Daoy (cell line): ENCODE measurements around the gene SGPP1. TPM values are rescaled to one million over a fixed set of nuclear protein-coding genes. Genes with fewer than 3 reads are reported as not detected.
"Not testable (repeated sequence)": the region's sequence is repeated elsewhere in the genome, so short reads cannot be mapped to it uniquely, and the experiment has no call there.

Source experiments
- DNase-seq: peaks from one replicate; pipeline ENCODE4 v3.0.0-alpha.2; 2015; ENCODE audit warnings: low read depth
- total RNA-seq: library from RNA; depleted of rRNA; stranded (reverse); fragments of >200 nt; shearing (Covaris generic); gene quantifications from 2 replicates; pipeline ENCODE4 v1.2.3, GENCODE V29; 2014; rRNA removed

The SGPP1 gene
- total RNA-seq, 1 experiment from 2014 or later = 31.1 TPM

DNA sequence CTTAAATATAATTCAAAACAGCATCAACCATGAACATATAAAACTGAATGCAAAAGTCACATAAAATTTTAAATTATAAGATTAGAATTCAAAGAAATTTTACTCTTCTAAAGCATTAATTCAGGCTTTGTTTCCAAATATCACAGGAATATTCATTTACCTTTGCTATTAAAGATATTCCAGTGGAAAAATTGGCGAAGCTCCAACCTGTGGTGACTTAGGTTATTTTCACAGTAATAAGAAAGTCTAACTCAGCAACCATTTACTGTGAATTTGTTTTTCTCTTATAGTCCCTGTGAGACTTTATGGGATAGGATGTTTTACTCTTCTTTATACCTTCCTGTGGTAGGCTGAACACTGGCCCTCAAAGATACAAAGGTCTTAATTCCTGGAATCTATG, 89.4 kb downstream of the SGPP1 start:
- no peak for DNase-seq

DNA sequence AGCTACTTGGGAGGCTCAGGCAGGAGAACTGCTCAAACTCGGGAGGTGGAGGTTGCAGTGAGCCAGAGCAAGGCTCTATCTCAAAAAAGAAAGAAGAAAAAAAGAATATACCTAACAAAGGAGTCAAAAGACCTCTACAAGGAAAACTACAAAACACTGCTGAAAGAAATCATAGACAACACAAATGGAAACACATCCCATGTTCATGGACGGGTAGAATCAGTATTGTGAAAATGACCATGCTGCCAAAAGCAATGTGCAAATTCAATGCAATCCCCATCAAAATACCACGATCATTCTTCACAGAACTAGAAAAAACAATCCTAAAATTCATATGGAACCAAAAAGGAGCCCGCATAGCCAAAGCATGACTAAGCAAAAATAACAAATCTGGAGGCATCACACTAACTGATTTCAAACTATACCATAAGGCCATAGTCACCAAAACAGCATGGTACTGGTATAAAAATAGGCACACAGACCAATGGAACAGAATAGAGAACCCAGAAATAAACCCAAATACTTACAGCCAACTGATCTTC, 91.7 kb downstream of the SGPP1 start:
- not testable (repeated sequence) for DNase-seq

Other genes starting within 250 kb of the SGPP1 start
- gene PPP2R5E, start 184.7 kb downstream of the SGPP1 start, total RNA-seq = 16.5 and 18.1 TPM in 2 replicates
- gene WDR89, start 86.2 kb downstream of the SGPP1 start, total RNA-seq = 29.3 and 32.8 TPM in 2 replicates
- 24.1 and 30.2 TPM in 2 replicates for gene SYNE2, start 124.9 kb upstream of the SGPP1 start, total RNA-seq